Hepatocyte (in vitro differentiated cells): Measurements from ENCODE around the gene C2CD4C. TPM values are rescaled to one million over a fixed set of nuclear protein-coding genes. Genes with fewer than 3 reads are reported as not detected.

ENCODE experiments used
- DNase-seq: peaks from one replicate; pipeline ENCODE4 v3.0.0-alpha.2; 2016; ENCODE audit warnings: low spot score
- H2AFZ ChIP-seq: fragments of 200-600 bp; sonication (generic); 2 replicates; pipeline ENCODE4 v1.6.0; 2016; ENCODE audit warnings: antibody characterized with exemption, mild to moderate bottlenecking
- H3K27ac ChIP-seq: fragments of 200-600 bp; sonication (generic); 2 replicates; pipeline ENCODE4 v1.5.1; 2016; ENCODE audit warnings: mild to moderate bottlenecking
- H3K27me3 ChIP-seq: fragments of 200-600 bp; sonication (generic); 2 replicates; pipeline ENCODE4 v1.6.1; 2016
- H3K36me3 ChIP-seq: fragments of 200-600 bp; sonication (generic); replicated peaks from 2 replicates; pipeline ENCODE4 v1.5.1; 2016; ENCODE audit warnings: low read depth; ENCODE audit not compliant: insufficient read depth
- H3K4me1 ChIP-seq: fragments of 200-600 bp; sonication (generic); 2 replicates; pipeline ENCODE4 v1.5.1; 2016; ENCODE audit warnings: mild to moderate bottlenecking, moderate library complexity; ENCODE audit not compliant: insufficient read depth
- H3K4me2 ChIP-seq: fragments of 200-600 bp; sonication (generic); 2 replicates; pipeline ENCODE4 v1.6.0; 2016
- H3K4me3 ChIP-seq: fragments of 200-600 bp; sonication (generic); 2 replicates; pipeline ENCODE4 v1.5.1; 2016; ENCODE audit warnings: mild to moderate bottlenecking
- H3K79me2 ChIP-seq: fragments of 200-600 bp; sonication (generic); 2 replicates; pipeline ENCODE4 v1.6.0; 2017; ENCODE audit warnings: mild to moderate bottlenecking
- H3K9me2 ChIP-seq: fragments of 200-600 bp; sonication (generic); replicated peaks from 2 replicates; pipeline ENCODE4 v1.6.0; 2017; ENCODE audit warnings: mild to moderate bottlenecking; ENCODE audit not compliant: insufficient read depth
- H3K9me3 ChIP-seq: fragments of 200-600 bp; sonication (generic); 2 replicates; pipeline ENCODE4 v1.5.1; 2016; ENCODE audit warnings: low read depth, mild to moderate bottlenecking
- H4K20me1 ChIP-seq: fragments of 200-600 bp; sonication (generic); 2 replicates; pipeline ENCODE4 v1.6.0; 2016; ENCODE audit warnings: mild to moderate bottlenecking; ENCODE audit not compliant: insufficient read depth, poor library complexity, severe bottlenecking
- CTCF ChIP-seq: fragments of 200-600 bp; sonication (generic); IDR thresholded peaks from 2 replicates; pipeline ENCODE4 v1.5.1; 2016; ENCODE audit warnings: antibody characterized with exemption, mild to moderate bottlenecking; ENCODE audit not compliant: poor library complexity
- EZH2 ChIP-seq: fragments of 200-600 bp; sonication (generic); IDR thresholded peaks from 2 replicates; pipeline ENCODE4 v1.6.1; 2016; ENCODE audit warnings: antibody characterized with exemption, mild to moderate bottlenecking, borderline replicate concordance
- EZH2phosphoT487 ChIP-seq: fragments of 200-600 bp; sonication (generic); IDR thresholded peaks from one replicate; pipeline ENCODE4 v1.6.1; 2018; ENCODE audit warnings: antibody characterized with exemption, mild to moderate bottlenecking, low read depth, moderate library complexity; ENCODE audit not compliant: unreplicated experiment, severe bottlenecking
- WGBS: methylation state at CpG from one replicate; pipeline ENCODE4 v1.1.6; 2016; ENCODE audit warnings: low lambda C conversion rate; ENCODE audit errors: missing lambda C conversion rate; 5-methylcytosine and 5-hydroxymethylcytosine counted together
- polyA plus RNA-seq: library from polyadenylated mRNA; unstranded; fragments of >200 nt; fragmentation: Nextera tagmentation; extraction: Ambion mirVana; gene quantifications from 2 replicates; pipeline ENCODE4 v1.2.1, GENCODE V29; 2016
- total RNA-seq: library from RNA; depleted of rRNA; stranded (reverse); fragments of >200 nt; gene quantifications from 2 replicates; pipeline ENCODE4 v1.2.3, GENCODE V29; 2014

C2CD4C gene
- total and polyA plus RNA-seq, 2 experiments from 2014 or later = 3.4 to 4.6 TPM

- H3K9me2 ChIP-seq = no peaks in the 10 kb centered on the region
- H3K4me1 ChIP-seq = peaks cover 17% of the 10 kb centered on the region
- H3K36me3 ChIP-seq = no peaks in the 10 kb centered on the region
- no peaks in the 10 kb centered on the region for H4K20me1 ChIP-seq
- WGBS = 49% methylated on average over 31 of the region's 31 CpGs
- H3K9me3 ChIP-seq = no peaks in the 10 kb centered on the region
- H3K27ac ChIP-seq = peak overlapping the region; percentile 82
- H3K4me2 ChIP-seq = peak overlapping the region; percentile 42
- H3K27me3 ChIP-seq = no peaks in the 10 kb centered on the region
- DNase-seq = peak; percentile 65
- peaks cover 3% of the 10 kb centered on the region for H3K79me2 ChIP-seq
- TF ChIP-seq EZH2 (no peak), EZH2phosphoT487 (no peak), CTCF (no peak)
- H3K4me3 ChIP-seq = no peak overlapping the region
- no peak overlapping the region for H2AFZ ChIP-seq
These were observed 39.0 kb upstream of the C2CD4C start for GRCh38 chr19:447816-448560.

DNA sequence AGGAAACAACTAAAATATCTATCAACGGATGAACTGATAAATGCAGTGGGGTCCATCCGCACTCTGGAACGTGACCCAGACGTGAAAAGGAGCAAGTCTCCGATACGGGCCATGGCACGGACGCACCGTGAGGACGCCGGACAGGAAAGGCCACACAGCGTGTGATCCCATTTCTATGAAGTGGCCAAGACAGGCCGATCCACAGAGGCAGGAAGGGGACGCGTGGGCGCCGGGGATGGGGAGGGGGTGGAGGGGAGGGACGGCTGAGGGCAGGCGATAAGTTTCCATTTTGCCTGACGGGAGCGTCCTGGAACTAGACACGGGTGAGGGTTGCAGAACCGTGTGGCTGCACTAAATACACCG is 38.1 kb upstream of the C2CD4C start:
- Histone ChIP-seq H3K79me2 (peaks cover 3% of the 10 kb centered on the region), H3K4me2 (no peak overlapping the region), H3K9me2 (no peaks in the 10 kb centered on the region), H3K27me3 (no peaks in the 10 kb centered on the region), H3K4me3 (no peak overlapping the region), H3K9me3 (no peaks in the 10 kb centered on the region), H4K20me1 (no peaks in the 10 kb centered on the region), H2AFZ (no peak overlapping the region), H3K4me1 (peaks cover 17% of the 10 kb centered on the region), H3K36me3 (no peaks in the 10 kb centered on the region), H3K27ac (peak overlapping the region; percentile 82)
- WGBS = 82% methylated on average over 24 of the region's 24 CpGs
- TF ChIP-seq EZH2 (no peak), EZH2phosphoT487 (no peak), CTCF (no peak)
- DNase-seq = no peak

DNA sequence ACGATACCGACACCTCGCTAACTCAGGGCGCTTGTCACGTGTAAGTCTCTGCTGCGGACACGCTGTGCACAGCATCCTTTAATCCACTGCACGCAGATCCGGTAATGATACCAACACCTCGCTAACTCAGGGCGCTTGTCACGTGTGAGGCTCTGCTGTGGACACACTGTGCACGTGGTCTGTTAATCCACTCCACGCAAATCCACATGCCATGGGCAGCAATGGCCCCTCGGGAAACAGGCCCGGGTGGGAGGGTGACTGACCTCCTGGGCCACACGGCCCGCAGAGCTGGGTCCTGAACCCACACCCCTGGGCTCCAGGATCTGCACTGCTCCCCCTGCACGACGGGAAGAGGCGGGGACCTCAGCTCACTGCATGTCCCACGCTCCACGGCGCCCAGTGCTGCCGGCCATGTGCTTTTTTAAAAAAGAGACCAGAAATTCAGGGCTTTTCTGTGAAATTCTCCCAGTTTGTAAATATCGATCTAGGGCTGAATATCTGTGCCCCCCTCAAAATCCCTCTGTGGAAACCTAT is 35.8 kb upstream of the C2CD4C start:
- Histone ChIP-seq H4K20me1 (no peaks in the 10 kb centered on the region), H2AFZ (no peak overlapping the region), H3K9me2 (no peaks in the 10 kb centered on the region), H3K4me3 (no peak overlapping the region), H3K27ac (no peak overlapping the region), H3K79me2 (no peaks in the 10 kb centered on the region), H3K27me3 (no peaks in the 10 kb centered on the region), H3K9me3 (no peaks in the 10 kb centered on the region), H3K4me2 (no peak overlapping the region), H3K4me1 (peaks cover 17% of the 10 kb centered on the region), H3K36me3 (no peaks in the 10 kb centered on the region)
- DNase-seq = no peak
- 96% methylated on average over 26 of the region's 26 CpGs for WGBS
- no peak for TF ChIP-seq EZH2phosphoT487
- no peak for TF ChIP-seq EZH2
- no peak for TF ChIP-seq CTCF
